A549 (cell line): ENCODE data around the gene MMP24.

ENCODE experiments used
- ELK1 ChIP-seq: fragments of 150-350 bp; IDR thresholded peaks from 2 replicates; pipeline ENCODE4 v1.6.1; 2014; ENCODE audit warnings: low read depth, mild to moderate bottlenecking, low read length
- RNF2 ChIP-seq: fragments of 200-600 bp; sonication (generic); IDR thresholded peaks from 2 replicates; pipeline ENCODE4 v1.6.1; 2016; ENCODE audit warnings: low read depth, mild to moderate bottlenecking, antibody characterized with exemption, moderate library complexity, borderline replicate concordance

GRCh38 chr20:35248641-35249475 lies 22.4 kb downstream of the MMP24 start:
- TF ChIP-seq ELK1 (no peak), RNF2 (no peak)
